HG02943 (cell line): ENCODE measurements around the gene NSMCE4A.
"Not testable (repeated sequence)": the region's sequence is repeated elsewhere in the genome, so short reads cannot be mapped to it uniquely, and the experiment has no call there.

ENCODE experiments used
- ATAC-seq: cut with Tn5 transposase; IDR thresholded peaks from one replicate; pipeline ENCODE4 v1.9.1; 2021; ENCODE audit warnings: mild to moderate bottlenecking, low read depth, moderate library complexity; ENCODE audit not compliant: unreplicated experiment

Gene NSMCE4A, protein sequence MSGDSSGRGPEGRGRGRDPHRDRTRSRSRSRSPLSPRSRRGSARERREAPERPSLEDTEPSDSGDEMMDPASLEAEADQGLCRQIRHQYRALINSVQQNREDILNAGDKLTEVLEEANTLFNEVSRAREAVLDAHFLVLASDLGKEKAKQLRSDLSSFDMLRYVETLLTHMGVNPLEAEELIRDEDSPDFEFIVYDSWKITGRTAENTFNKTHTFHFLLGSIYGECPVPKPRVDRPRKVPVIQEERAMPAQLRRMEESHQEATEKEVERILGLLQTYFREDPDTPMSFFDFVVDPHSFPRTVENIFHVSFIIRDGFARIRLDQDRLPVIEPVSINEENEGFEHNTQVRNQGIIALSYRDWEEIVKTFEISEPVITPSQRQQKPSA

DNA sequence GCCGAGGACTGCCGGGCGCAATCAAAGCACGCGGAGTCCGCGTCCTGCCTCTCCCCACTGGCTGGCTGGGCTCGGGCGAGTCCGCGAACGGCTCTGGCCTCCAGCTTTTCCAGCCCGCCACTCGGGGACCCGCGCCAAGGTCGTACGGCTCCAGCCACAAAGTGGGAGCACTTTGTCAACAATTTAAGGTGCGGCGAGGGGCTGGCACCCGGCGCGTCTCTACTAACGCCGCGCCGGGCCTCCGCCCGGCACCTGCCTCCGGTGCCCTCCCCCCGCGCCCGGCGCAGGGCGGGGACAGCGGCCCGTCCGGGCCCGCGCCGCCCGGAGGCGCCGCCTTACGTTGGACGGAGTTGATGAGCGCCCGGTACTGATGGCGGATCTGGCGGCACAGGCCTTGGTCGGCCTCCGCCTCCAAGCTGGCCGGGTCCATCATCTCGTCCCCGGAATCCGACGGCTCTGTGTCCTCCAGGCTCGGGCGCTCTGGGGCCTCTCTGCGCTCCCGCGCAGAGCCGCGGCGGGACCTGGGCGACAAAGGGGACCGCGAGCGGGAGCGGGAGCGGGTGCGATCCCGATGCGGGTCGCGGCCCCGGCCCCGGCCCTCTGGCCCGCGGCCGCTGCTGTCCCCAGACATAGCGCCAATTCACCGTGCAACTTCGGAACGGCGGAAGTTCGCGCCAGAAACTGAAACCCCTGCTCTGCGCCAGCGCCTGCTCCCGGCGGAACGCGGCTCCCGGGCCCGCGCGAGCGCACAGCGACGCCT is at the start of gene NSMCE4A:
TSS of gene NSMCE4A (minus strand) at position 683 of the 760 bp plus-strand sequence. CDS start at position 631, 52 bp downstream.
- peak; percentile 75 for ATAC-seq

DNA sequence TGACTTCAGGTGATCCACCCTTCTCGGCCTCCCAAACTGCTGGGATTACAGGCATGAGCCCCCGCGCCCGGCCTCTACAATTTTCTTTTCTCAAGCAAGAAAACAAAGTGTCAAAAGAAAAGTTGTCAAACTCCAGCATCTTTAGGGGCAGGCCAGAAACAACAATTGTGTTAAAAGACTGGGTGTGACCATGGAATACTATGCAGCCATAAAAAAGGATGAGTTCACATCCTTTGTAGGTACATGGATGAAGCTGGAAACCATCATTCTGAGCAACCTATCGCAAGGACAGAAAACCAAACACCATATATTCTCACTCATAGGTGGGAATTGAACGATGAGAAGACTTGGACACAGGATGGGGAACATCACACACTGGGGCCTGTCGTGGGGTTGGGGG is 48.2 kb upstream of the NSMCE4A start:
- ATAC-seq: not testable (repeated sequence)

DNA sequence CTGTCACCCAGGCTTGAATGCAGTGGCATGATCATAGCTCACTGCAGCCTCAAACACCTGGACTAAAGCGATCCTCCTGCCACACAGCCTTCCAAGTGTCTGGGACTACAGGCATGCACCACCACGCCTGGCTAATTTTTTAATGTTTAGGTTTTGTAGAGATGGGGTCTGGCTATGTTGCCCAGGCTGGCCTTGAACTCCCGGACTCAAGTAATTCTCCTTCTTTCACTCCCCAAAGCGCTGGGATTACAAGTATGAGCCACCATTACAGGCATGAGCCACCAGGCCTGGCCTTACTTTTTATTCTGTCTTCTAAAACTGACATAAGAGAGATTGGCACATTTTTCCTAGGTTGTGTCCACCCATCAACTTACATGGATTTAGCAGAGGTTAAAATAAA is 47.3 kb upstream of the NSMCE4A start:
- ATAC-seq: no peak

DNA sequence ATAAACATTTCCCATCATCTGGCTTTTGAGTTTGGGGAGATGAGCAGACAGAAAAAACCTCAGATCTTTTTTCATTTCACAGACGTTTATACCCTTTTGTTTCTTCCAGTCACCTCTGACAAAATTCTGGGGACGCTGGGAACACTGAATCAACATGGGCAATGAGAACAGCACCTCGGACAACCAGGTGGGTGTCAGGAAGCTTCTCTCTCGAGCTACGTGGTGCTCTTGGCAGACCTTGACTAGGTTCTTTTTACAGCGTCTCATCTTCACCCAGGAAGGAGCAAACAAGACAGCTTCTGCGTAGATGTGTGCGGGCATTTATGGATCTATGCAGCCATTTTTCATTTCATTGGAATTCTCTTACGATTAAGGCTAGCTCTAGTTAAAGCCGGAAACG is 46.8 kb upstream of the NSMCE4A start:
- ATAC-seq: no peak

DNA sequence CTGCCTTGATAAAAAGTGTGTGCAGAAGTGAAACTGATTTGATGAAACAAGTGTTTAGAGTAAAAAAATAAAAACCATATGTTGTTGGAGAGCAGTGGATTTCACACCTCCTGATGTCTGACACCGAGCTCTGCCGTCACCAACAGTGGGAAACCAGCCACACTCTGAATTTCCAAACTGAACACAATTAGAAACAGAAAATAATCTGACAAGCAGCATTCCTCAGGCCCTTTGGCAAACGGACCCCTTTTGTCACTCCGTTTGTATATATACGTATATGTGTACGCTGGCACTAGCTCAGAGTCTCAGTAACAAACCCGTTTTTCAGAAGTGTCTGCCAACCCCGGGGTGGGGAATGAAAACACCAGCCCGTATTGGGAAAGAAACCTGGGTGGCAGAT is 46.4 kb upstream of the NSMCE4A start:
- no peak for ATAC-seq

DNA sequence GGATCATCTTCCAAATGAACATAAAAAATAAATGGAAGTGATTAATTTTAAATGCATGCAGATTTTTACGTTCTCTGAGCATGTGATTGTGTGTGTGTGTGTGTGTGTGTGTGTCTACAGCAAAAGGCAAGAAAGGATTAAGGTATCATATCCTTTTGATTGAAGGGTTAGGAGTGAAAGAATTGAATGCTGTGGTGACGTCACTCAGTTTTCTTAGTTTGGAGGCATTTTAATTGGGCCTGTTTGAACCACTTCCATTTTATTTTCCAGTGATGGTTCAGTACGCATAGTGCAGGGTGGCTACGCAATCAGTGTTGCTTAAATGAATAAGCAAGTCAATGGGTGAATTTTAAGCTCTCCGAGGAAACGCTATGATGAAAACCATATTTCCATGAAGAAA is 45.2 kb upstream of the NSMCE4A start:
- no peak for ATAC-seq

DNA sequence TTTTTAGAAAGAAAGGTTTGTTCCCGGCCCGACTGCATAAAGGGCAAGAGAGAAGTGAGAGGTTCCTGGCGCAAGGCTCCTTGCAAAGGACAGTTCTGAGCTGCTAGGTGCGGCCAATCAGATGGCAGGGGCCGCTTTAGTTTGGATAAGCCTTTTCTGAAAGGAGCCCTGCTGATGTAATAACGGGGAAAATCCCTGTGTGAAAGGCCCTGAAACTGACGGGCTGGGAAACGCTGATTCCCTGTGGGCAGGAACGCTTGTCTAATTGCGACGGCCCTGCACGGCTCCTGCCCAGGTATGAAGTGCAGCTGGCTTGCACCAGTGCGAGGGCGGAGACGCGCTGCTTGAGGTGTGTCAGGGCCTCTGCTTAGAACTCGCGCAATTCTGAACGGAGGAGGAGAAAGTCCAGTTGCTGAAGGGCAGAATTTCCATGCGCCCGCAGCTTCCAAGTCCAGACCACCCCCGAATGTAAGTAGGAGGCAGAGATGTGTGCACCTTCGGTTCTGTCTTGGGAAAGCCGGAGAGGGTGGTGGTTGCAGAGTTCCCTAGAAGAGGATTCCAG is 44.5 kb upstream of the NSMCE4A start:
- ATAC-seq: no peak

DNA sequence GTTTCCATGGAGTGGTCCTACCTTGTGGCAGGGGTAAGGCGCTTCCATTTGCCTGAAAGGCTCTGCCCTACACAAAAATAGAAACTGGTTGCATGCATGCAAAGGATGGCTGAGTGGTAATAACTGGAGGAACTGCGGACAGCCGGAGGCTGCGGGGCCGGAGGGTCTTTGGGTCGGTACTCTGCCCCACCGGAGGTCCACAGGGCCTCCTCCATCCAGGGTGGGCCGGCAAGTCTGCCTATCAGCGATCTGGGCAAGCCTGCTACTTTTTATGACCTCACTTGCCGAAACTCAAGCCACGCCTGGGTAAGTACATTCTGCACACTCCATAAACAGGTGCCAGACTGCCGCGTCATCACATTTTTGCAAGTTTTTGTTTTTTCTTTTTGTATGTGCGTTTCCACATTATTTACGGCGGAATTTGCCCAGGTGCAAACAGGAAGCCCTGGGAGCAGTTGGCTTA is 44.0 kb upstream of the NSMCE4A start:
- no peak for ATAC-seq

DNA sequence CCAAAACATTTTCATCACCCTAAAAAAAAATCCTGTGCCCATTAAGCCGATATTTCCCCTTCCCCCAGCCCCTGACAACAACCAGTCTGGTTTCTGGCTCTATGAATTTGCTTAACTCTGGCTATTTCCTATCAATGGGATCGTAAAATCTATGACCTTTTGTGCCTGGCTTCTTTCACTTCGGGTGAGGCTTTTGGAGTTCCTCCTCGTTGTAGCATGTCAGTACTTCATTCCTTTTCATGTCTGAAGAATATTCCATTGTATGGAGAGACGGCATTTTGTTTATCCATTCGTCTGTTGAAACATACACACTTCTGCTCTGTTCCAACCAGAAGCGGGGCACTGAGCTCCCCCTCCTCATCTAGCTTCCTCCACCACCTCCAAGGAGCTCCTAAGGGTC is 43.5 kb upstream of the NSMCE4A start:
- no peak for ATAC-seq

DNA sequence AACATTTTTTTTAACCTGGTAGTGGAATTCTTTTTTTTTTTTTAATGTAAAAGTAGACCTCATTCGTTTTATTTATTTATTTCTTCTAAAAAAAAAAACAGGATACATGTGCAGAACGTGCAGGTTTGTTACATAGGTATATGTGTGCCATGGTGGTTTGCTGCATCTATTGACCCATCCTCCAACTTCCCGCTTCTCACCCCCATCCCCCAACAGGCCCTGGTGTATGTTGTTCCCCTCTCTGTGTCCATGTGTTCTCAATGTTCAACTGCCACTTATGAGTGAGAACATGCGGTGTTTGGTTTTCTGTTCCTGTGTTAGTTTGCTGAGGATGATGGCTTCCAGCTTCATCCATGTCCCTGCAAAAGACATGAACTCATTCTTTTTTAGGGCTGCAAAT is 42.9 kb upstream of the NSMCE4A start:
- ATAC-seq: not testable (repeated sequence)

DNA sequence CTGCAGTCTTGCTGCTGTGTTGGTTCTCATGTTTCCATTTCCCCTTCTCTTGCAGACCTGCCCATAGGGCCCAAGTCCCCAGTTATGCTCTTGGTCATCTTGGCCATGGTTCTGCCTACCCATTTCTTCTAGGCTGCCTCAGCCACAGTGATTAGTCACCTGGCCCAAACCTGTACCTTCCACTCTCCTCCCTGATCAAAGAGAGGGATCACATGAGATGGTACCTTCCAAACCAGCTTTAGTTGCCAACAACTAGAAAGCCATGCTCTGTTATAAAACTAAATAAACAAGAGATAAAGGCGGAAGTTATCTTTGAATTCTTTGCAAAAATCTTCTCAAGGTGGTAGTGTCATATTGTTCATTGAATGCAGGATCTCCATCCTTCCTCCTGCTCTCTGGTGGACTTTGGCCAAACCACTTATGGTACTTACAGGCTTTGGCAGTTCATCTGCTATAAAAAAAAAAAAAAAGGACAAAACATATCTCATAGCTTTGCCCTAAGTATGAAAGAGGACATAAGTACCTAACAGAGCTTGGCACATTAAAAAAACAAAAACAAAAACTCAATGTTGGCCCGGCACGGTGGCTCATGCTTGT is 39.7 kb upstream of the NSMCE4A start:
- ATAC-seq: no peak

DNA sequence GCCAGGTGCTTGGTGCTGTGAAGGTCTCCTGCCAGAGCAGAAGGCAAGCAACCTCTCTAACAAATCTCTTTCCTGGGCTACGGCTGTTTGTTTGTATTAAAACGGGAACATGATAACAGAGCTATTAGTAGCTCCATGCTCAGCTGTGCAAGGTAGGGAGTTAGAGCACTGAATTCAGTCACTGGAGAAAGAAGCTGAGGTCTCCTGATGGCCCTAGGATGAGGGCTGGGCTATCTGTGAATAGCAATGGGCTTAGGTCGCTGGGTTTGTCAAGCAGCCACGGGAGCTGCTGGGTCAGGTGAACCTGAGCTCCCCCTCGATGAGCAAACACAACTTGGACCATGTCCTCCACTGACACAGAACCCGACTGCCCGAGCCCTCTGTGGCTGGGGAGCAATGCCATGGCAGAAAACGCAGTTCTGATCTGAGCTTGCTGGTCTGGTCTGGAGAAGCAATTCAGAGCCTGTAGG is 38.3 kb upstream of the NSMCE4A start:
- no peak for ATAC-seq

DNA sequence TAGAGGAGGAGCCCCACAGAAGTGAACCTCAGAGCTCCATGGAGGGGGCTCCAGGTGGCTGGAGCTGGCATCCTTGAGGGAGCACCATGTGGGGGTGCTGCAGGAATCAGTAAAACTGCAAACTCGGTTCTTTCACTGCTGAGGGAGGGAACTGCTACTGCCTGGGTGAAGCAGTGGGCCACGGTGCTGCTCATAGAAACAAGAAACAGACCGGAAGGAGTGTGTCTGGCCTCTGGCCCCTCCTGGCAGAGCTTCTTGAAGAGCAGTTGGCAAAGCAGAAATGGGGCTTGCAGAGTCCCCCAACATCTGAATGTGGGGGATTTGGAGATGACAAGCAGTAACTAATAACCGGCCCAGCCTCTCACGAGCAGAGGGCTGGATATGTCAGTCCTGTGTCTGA is 37.7 kb upstream of the NSMCE4A start:
- no peak for ATAC-seq

DNA sequence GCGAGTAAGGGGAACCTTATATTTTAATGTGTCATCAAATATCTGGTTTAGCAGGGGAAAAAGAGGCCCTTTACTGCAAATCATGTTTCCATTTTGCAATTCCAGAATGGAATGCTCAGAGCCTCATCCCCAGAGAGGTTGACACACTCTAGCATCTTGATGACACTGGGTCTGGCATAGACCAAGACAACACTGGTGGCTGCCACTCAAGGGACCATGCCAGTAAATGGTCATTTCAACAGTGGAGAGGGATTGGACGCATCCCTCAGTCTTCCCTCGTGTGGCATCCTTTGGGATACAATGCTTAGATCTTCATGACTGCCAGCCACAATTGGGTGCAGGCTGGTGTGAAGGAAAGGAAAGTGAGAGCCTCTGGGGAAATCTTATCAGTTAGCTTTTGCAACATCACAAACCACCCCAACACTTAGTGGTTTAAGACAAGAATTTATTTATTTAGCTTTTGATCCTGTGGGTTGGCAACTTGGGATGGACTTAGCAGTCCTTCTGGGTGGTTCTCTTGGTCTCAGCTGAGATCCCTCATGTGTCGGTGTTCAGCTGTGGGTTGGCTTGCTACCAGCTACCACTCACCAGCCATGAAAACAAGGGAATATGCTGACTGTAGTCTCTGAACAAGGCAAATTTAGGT is 35.5 kb upstream of the NSMCE4A start:
- no peak for ATAC-seq

DNA sequence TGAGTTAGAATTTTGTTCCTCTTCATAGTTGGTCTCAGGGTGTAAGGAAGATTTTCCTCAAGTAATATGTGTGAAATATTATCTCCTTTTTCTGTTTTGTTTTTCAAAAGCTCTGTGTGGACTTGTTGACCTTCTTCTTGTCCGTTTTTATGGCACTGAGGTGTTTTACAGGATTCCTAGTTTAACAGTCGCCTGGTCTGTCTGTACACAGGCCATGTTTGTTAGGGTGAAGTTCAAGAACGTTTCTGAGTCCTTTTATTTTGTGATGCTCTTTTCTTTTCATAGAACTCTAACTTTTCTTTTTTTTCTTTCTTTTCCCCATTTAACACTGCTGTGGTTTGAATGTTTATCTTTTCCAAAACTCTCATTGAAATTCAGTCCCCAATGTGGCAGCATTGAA is 32.4 kb upstream of the NSMCE4A start:
- no peak for ATAC-seq

DNA sequence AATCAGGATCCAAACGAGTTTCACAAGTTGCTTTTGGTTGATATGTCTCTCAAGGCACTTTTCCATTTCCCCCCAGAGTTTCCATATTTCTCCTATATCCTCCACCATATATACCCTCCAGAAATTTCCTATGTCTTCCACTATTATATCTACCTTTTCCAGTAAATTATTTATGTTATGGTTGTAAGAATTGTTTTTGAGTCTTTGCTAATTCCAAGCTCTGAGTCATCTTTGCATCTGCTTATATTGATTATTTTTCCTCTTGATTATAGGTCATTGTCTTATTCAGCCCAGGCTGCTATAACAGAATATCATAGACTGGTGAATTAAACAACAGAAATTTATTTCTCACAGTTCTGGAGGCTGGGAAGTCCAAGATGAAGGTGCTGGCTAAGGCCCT is 26.7 kb upstream of the NSMCE4A start:
- ATAC-seq: no peak

DNA sequence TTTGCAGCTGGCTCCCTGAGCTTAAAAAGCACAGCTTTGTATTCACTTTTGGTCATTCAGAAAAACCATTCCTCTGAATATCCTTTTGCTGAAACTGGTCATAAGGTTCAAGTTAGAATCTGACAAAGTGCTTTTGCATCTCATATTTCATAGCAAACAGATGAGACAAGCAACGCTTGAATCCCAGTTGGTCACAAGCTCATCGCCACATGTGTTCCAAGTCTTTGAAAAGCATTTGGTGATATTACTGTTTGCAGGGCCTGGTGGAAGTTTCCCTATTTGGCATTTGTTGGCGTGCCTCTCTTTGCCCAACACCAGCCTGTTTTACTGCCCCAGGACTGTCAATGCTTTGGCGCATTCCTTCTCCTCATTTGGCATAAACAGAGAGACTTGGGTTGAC is 24.3 kb upstream of the NSMCE4A start:
- no peak for ATAC-seq

DNA sequence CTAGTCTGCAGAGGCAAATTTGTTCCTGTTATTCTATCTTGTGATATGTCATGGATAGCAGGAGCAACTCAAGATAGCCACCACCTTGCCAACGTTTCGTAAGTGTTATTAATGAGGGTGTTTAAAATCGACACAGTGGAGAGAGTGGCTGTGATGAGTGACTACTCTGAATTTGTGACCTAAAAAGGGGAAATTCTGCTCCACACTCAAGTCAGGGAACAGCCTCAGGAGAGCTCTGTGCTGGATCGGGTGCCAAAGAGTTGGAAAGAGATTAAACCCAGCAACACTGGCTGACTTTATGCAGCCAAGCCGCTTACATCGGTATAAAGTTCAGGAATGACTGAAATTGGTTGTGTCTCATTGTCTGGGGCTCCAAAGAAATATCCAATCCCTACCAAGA is 23.4 kb upstream of the NSMCE4A start:
- no peak for ATAC-seq

DNA sequence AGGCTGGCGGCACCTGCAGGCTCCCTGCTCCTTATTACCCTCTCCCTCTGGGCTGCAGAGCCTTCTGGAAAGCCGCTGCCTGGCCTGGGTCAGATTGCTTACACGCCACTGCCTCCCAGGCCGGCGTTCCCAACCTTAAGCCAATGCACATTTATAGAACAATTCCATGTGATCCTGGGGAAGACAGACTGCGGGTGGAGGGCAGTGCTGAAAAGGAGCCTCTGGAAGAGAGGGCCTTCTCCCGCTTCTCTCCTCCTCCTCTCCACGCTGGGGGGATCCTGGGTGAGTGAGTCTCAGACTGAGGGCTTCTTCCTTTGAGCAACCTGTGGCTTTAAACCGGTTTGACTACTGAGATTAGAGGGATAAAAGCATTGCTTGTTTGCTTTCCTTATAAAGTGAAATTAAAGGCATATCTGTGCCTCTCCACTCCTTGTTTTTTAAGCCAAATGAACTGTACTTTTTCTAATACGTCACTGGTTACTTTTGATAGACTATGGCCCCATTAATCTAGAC is 19.5 kb upstream of the NSMCE4A start:
- no peak for ATAC-seq

DNA sequence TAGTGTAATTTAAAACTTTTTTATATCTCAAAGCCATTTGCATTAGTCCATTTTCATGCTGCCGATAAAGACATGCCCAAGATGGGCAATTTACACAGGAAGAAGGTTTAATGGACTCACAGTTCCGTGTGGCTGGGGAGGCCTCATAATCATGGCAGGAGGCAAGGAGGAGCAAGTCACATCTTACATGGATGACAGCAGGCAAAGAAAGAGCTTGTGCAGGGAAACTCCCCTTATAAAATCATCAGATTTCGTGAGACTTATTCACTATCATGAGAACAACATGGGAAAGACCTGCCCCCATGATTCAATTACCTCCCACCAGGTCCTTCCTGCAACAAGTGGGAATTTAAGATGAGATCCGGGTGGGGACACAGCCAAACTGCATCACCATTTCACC is 16.7 kb upstream of the NSMCE4A start:
- not testable (repeated sequence) for ATAC-seq
